Transverse colon (tissue), 4 donors: ENCODE measurements around the gene RCN1.

Experiments
- CTCF ChIP-seq, 5 experiments: fragments of 200-600 bp in 3 of 5; fragments of 450-650 bp in 2 of 5; sonication (generic) in 3 of 5; IDR thresholded peaks; 1 replicate in 2 of 5; 2 replicates in 3 of 5; pipeline ENCODE4 v1.5.1; 2016 to 2017; ENCODE audit warnings: antibody characterized with exemption in 5 of 5, inconsistent platforms in 3 of 5, mild to moderate bottlenecking in 2 of 5, moderate library complexity in 1 of 5
- POLR2AphosphoS5 ChIP-seq, 3 donors: sonication (generic); formaldehyde crosslinking; IDR thresholded peaks; one replicate each; pipeline ENCODE4 v1.6.1; 2016; ENCODE audit warnings: antibody characterized with exemption in 3 of 3

- TF ChIP-seq CTCF (IDR thresholded peaks at IDR 0.05): no peak
- no peak for TF ChIP-seq POLR2AphosphoS5 (IDR thresholded peaks at IDR 0.05)
Observed at GRCh38 chr11:32141745-32142546, 51.1 kb downstream of the RCN1 start.
